SU-DHL-6 (cell line): ENCODE measurements around the gene SLC35E4.

ENCODE experiments used
- H2AFZ ChIP-seq: fragments of 200-600 bp; sonication (generic); 2 replicates; pipeline ENCODE4 v1.6.1; 2014; ENCODE audit warnings: low read depth, mild to moderate bottlenecking, moderate library complexity, mixed read lengths, antibody characterized with exemption, low read length; ENCODE audit not compliant: severe bottlenecking
- H3F3A ChIP-seq: fragments of 200-600 bp; shearing (Covaris generic); 2 replicates; pipeline ENCODE4 v1.6.0; 2016; ENCODE audit warnings: antibody characterized with exemption, mild to moderate bottlenecking; ENCODE audit not compliant: insufficient read depth
- H3K27ac ChIP-seq: fragments of 200-600 bp; sonication (generic); 2 replicates; pipeline ENCODE4 v1.5.1; 2016; ENCODE audit warnings: low read depth, mild to moderate bottlenecking, low read length, moderate library complexity, mixed read lengths
- H3K27me3 ChIP-seq: fragments of 200-600 bp; sonication (generic), shearing (Covaris generic); 2 replicates; pipeline ENCODE4 v1.6.0; 2014; ENCODE audit warnings: mild to moderate bottlenecking, low read length
- H3K36me3 ChIP-seq: fragments of 200-600 bp; sonication (generic); 2 replicates; pipeline ENCODE4 v1.6.1; 2014; ENCODE audit warnings: mild to moderate bottlenecking, low read length, mixed read lengths
- H3K4me2 ChIP-seq: fragments of 300-600, 200-600 bp; shearing (Covaris generic), sonication (generic); 2 replicates; pipeline ENCODE4 v1.6.0; 2014; ENCODE audit warnings: low read length, low read depth, mild to moderate bottlenecking; ENCODE audit not compliant: poor library complexity, severe bottlenecking
- H3K4me3 ChIP-seq: fragments of 200-600 bp; sonication (generic); 2 replicates; pipeline ENCODE4 v1.5.1; 2014; ENCODE audit warnings: antibody characterized with exemption, low read length, mild to moderate bottlenecking, mixed read lengths; ENCODE audit not compliant: insufficient read depth, poor library complexity, severe bottlenecking
- H3K79me2 ChIP-seq: fragments of 200-600 bp; sonication (generic); 2 replicates; pipeline ENCODE4 v1.6.1; 2014; ENCODE audit warnings: mild to moderate bottlenecking, low read length, moderate library complexity; ENCODE audit not compliant: insufficient read depth
- H3K9ac ChIP-seq: fragments of 200-600 bp; sonication (generic); 2 replicates; pipeline ENCODE4 v1.7.0; 2014; ENCODE audit warnings: mild to moderate bottlenecking, low read length
- H3K9me2 ChIP-seq: fragments of 200-600 bp; sonication (generic); replicated peaks from 2 replicates; pipeline ENCODE4 v1.6.1; 2014; ENCODE audit warnings: low read length; ENCODE audit not compliant: insufficient read depth
- H3K9me3 ChIP-seq: fragments of 200-600 bp; sonication (generic); 2 replicates; pipeline ENCODE4 v1.6.1; 2014; ENCODE audit warnings: low read length, mixed read lengths; ENCODE audit not compliant: insufficient read depth
- H4K20me1 ChIP-seq: fragments of 200-600 bp; sonication (generic); 2 replicates; pipeline ENCODE4 v1.6.1; 2014; ENCODE audit warnings: low read depth, mild to moderate bottlenecking, antibody characterized with exemption, low read length, moderate library complexity, mixed read lengths
- EZH2phosphoT487 ChIP-seq: fragments of 200-600 bp; sonication (generic), shearing (Covaris generic); conservative IDR thresholded peaks from 2 replicates; pipeline ENCODE4 v1.6.1; 2018; ENCODE audit warnings: mild to moderate bottlenecking, antibody characterized with exemption, low read length, moderate library complexity, mixed read lengths
- TF ChIP-seq, protein P1 (sequence below): fragments of 200-600 bp; sonication (generic); IDR thresholded peaks from one replicate; pipeline ENCODE4 v1.5.1; 2017; ENCODE audit warnings: antibody characterized with exemption, mild to moderate bottlenecking, low read length, moderate library complexity; ENCODE audit not compliant: insufficient read depth, poor library complexity, severe bottlenecking

The SLC35E4 gene

DNA sequence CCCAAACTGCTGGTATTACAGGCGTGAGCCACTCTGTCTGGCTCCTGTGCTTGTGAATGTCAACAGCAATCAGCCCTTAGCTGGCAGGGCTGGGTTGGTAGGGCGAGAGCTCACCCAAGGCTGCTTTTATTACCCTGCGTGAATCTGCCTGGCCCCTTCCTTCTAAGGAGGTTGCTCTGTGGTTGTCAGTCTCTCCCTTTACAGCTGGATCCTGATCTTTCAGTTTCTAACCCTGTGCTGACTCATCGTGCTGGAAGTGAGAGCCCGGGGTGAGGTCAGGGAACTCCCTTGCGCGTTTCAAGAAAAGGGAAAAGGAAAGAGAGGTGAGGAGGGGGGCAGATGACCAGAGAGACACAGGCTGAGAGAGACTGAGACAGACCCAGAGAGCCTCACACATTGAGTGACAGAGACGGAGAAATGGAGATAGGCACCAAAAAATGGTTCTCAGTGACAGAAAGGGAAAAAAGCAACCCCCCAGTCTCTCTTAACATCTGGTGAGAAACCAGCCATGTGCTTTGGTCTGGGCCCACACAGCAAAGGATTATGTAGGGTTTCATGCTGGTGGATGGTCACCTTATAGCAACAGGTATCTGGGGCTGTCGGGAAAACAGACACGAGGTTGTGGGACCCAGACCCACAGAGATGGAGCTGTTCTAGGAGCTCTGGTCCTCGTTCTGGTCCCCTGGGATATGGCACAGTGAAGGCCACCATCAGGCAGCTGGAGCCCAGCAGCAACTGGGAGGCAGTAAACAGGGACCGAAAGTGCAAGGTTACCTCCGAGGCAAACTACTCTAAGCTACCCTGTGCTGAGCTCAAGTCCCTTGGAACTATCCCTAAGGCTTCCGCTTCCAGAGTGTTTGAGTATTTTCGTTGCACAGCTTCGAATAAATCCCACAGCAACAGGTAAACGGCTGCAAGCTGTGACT, 26.1 kb upstream of the SLC35E4 start:
- Histone ChIP-seq H3K27ac (no peak overlapping the region), H3K4me2 (no peak overlapping the region), H3K4me3 (no peak overlapping the region), H3K79me2 (no peaks in the 10 kb centered on the region), H3K9me2 (no peaks in the 10 kb centered on the region), H3K36me3 (no peaks in the 10 kb centered on the region), H3K27me3 (no peaks in the 10 kb centered on the region), H3K9me3 (no peaks in the 10 kb centered on the region), H3F3A (no peaks in the 10 kb centered on the region), H4K20me1 (no peaks in the 10 kb centered on the region), H3K9ac (no peak overlapping the region), H2AFZ (no peak overlapping the region)
- TF ChIP-seq, protein P1, sequence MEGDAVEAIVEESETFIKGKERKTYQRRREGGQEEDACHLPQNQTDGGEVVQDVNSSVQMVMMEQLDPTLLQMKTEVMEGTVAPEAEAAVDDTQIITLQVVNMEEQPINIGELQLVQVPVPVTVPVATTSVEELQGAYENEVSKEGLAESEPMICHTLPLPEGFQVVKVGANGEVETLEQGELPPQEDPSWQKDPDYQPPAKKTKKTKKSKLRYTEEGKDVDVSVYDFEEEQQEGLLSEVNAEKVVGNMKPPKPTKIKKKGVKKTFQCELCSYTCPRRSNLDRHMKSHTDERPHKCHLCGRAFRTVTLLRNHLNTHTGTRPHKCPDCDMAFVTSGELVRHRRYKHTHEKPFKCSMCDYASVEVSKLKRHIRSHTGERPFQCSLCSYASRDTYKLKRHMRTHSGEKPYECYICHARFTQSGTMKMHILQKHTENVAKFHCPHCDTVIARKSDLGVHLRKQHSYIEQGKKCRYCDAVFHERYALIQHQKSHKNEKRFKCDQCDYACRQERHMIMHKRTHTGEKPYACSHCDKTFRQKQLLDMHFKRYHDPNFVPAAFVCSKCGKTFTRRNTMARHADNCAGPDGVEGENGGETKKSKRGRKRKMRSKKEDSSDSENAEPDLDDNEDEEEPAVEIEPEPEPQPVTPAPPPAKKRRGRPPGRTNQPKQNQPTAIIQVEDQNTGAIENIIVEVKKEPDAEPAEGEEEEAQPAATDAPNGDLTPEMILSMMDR, result no peak
- no peak for TF ChIP-seq EZH2phosphoT487

- TF ChIP-seq EZH2phosphoT487, result no peak
- TF ChIP-seq, protein P1, result no peak
- H3K36me3 ChIP-seq, result no peaks in the 10 kb centered on the region
- H4K20me1 ChIP-seq, result no peaks in the 10 kb centered on the region
- H3K9me2 ChIP-seq, result no peaks in the 10 kb centered on the region
- no peaks in the 10 kb centered on the region for H3K27me3 ChIP-seq
- no peaks in the 10 kb centered on the region for H3F3A ChIP-seq
- H3K4me2 ChIP-seq, result no peak overlapping the region
- no peak overlapping the region for H3K9ac ChIP-seq
- no peaks in the 10 kb centered on the region for H3K9me3 ChIP-seq
- H2AFZ ChIP-seq, result no peak overlapping the region
- no peaks in the 10 kb centered on the region for H3K79me2 ChIP-seq
- no peak overlapping the region for H3K4me3 ChIP-seq
- no peak overlapping the region for H3K27ac ChIP-seq
Measured at GRCh38 chr22:30610299-30610698, 25.3 kb upstream of the SLC35E4 start.

- no peak overlapping the region for H3K9ac ChIP-seq
- no peak overlapping the region for H3K4me2 ChIP-seq
- no peaks in the 10 kb centered on the region for H3K9me3 ChIP-seq
- no peaks in the 10 kb centered on the region for H3F3A ChIP-seq
- TF ChIP-seq, protein P1, result no peak
- TF ChIP-seq EZH2phosphoT487, result no peak
- no peak overlapping the region for H3K27ac ChIP-seq
- no peak overlapping the region for H2AFZ ChIP-seq
- H3K9me2 ChIP-seq, result no peaks in the 10 kb centered on the region
- H3K4me3 ChIP-seq, result no peak overlapping the region
- no peaks in the 10 kb centered on the region for H3K27me3 ChIP-seq
- H3K79me2 ChIP-seq, result no peaks in the 10 kb centered on the region
- no peaks in the 10 kb centered on the region for H4K20me1 ChIP-seq
- no peaks in the 10 kb centered on the region for H3K36me3 ChIP-seq
Measured at GRCh38 chr22:30611197-30611596, 24.4 kb upstream of the SLC35E4 start.
